Liver (tissue), 9 donors: Measurements from ENCODE around the gene CLPTM1. TPM values are rescaled to one million over a fixed set of nuclear protein-coding genes. Genes with fewer than 3 reads are reported as not detected.

Experiments
- DNase-seq: peaks from one replicate; pipeline ENCODE4 v3.0.0-alpha.2; 2017; ENCODE audit warnings: low spot score
- H3K27ac ChIP-seq, 2 donors: one replicate each; pipeline ENCODE4 v1.7.0; 2013; ENCODE audit warnings: inconsistent platforms in 2 of 2, low read length in 2 of 2, control low read depth in 1 of 2, low read depth in 1 of 2, mild to moderate bottlenecking in 1 of 2
- H3K27me3 ChIP-seq, 4 donors: one replicate each; pipeline versions ENCODE4 v1.6.1 to v1.7.0; 2013; ENCODE audit warnings: low read length in 3 of 4, inconsistent platforms in 1 of 4, mild to moderate bottlenecking in 1 of 4, moderate library complexity in 1 of 4; ENCODE audit not compliant: control insufficient read depth in 4 of 4, insufficient read depth in 4 of 4
- H3K36me3 ChIP-seq, 4 donors: one replicate each; pipeline versions ENCODE4 v1.6.1 to v1.7.0; 2013; ENCODE audit warnings: low read length in 3 of 4, mild to moderate bottlenecking in 3 of 4, low read depth in 1 of 4, moderate library complexity in 1 of 4; ENCODE audit not compliant: control insufficient read depth in 4 of 4, insufficient read depth in 3 of 4
- H3K4me1 ChIP-seq, 4 donors: one replicate each; pipeline versions ENCODE4 v1.6.1 to v1.7.0; 2013; ENCODE audit warnings: low read length in 3 of 4, mild to moderate bottlenecking in 3 of 4, moderate library complexity in 1 of 4; ENCODE audit not compliant: control insufficient read depth in 4 of 4, insufficient read depth in 4 of 4
- H3K4me3 ChIP-seq, 3 donors: one replicate each; pipeline versions ENCODE4 v1.6.1 to v1.7.0; 2013; ENCODE audit warnings: low read length in 3 of 3, control low read depth in 1 of 3, low read depth in 1 of 3, mild to moderate bottlenecking in 1 of 3
- H3K9ac ChIP-seq, 2 donors: one replicate each; pipeline ENCODE4 v1.7.0; 2013; ENCODE audit warnings: low read length in 2 of 2, mild to moderate bottlenecking in 2 of 2, moderate library complexity in 2 of 2, control low read depth in 1 of 2, low read depth in 1 of 2
- H3K9me3 ChIP-seq, 4 donors: one replicate each; pipeline versions ENCODE4 v1.6.1 to v1.7.0; 2013; ENCODE audit warnings: low read length in 3 of 4; ENCODE audit not compliant: control insufficient read depth in 4 of 4
- ATF3 ChIP-seq: IDR thresholded peaks from 2 replicates; pipeline ENCODE4 v1.6.1; 2016; ENCODE audit warnings: antibody characterized with exemption
- CTCF ChIP-seq: fragments of 150-350 bp; IDR thresholded peaks from 2 replicates; pipeline ENCODE4 v1.5.1; 2017; ENCODE audit warnings: improper control_type of control experiment, low read depth, low read length; ENCODE audit not compliant: missing input control
- EGR1 ChIP-seq, 2 donors: IDR thresholded peaks; 2 replicates each; pipeline ENCODE4 v1.6.1; 2016 to 2018; ENCODE audit warnings: antibody characterized with exemption in 2 of 2, low read depth in 2 of 2
- FOXA1 ChIP-seq: IDR thresholded peaks from 2 replicates; pipeline ENCODE4 v1.6.1; 2016; ENCODE audit warnings: antibody characterized with exemption
- FOXA2 ChIP-seq: IDR thresholded peaks from 2 replicates; pipeline ENCODE4 v1.6.1; 2016; ENCODE audit warnings: antibody characterized with exemption
- GABPA ChIP-seq, 2 donors: IDR thresholded peaks in 1 of 2; conservative IDR thresholded peaks in 1 of 2; 2 replicates each; pipeline ENCODE4 v1.6.1; 2016; ENCODE audit warnings: antibody characterized with exemption in 2 of 2, mild to moderate bottlenecking in 1 of 2, moderate library complexity in 1 of 2
- HNF4A ChIP-seq, 2 donors: conservative IDR thresholded peaks; 2 replicates each; pipeline ENCODE4 v1.6.1; 2016; ENCODE audit warnings: antibody characterized with exemption in 2 of 2, mild to moderate bottlenecking in 2 of 2
- HNF4G ChIP-seq: IDR thresholded peaks from 2 replicates; pipeline ENCODE4 v1.6.1; 2016; ENCODE audit warnings: antibody characterized with exemption
- JUND ChIP-seq, 2 donors: IDR thresholded peaks; 2 replicates each; pipeline ENCODE4 v1.6.1; 2016; ENCODE audit warnings: antibody characterized with exemption in 2 of 2
- MAX ChIP-seq: IDR thresholded peaks from 2 replicates; pipeline ENCODE4 v1.6.1; 2016; ENCODE audit warnings: antibody characterized with exemption
- NR2F2 ChIP-seq: IDR thresholded peaks from 2 replicates; pipeline ENCODE4 v1.6.1; 2016; ENCODE audit warnings: antibody characterized with exemption
- RAD21 ChIP-seq, 2 donors: IDR thresholded peaks; 2 replicates each; pipeline ENCODE4 v1.6.1; 2016; ENCODE audit warnings: antibody characterized with exemption in 2 of 2, mild to moderate bottlenecking in 2 of 2
- RXRA ChIP-seq, 2 donors: IDR thresholded peaks; 2 replicates each; pipeline ENCODE4 v1.6.1; 2017 to 2018; ENCODE audit warnings: antibody characterized with exemption in 2 of 2, mild to moderate bottlenecking in 1 of 2
- SP1 ChIP-seq: IDR thresholded peaks from 2 replicates; pipeline ENCODE4 v1.6.1; 2018; ENCODE audit warnings: antibody characterized with exemption, mild to moderate bottlenecking
- TAF1 ChIP-seq: conservative IDR thresholded peaks from 2 replicates; pipeline ENCODE4 v1.6.1; 2016; ENCODE audit warnings: antibody characterized with exemption, mild to moderate bottlenecking
- YY1 ChIP-seq: IDR thresholded peaks from 2 replicates; pipeline ENCODE4 v1.6.1; 2016; ENCODE audit warnings: antibody characterized with exemption, mild to moderate bottlenecking
- ZBTB33 ChIP-seq: IDR thresholded peaks from 2 replicates; pipeline ENCODE4 v1.6.1; 2016; ENCODE audit warnings: antibody characterized with exemption
- WGBS: extraction: QIAGEN DNeasy Blood & Tissue Kit; methylation state at CpG from one replicate; pipeline ENCODE4 v1.1.7; 2013; 5-methylcytosine and 5-hydroxymethylcytosine counted together
- polyA plus RNA-seq, 2 donors: library from polyadenylated mRNA; stranded (reverse) in 1 of 2; unstranded in 1 of 2; fragments of 200-250 nt in 1 of 2; fragments of >200 nt in 1 of 2; fragmentation: Nextera tagmentation in 1 of 2; extraction: Ambion mirVana in 1 of 2; gene quantifications; one replicate each; pipeline versions ENCODE4 v1.2.1 to v1.2.3, GENCODE V29; 2013 to 2015
- total RNA-seq, 2 donors: library from RNA; depleted of rRNA; stranded (reverse); fragments of >200 nt; gene quantifications; one replicate each; pipeline ENCODE4 v1.2.3, GENCODE V29; 2014
- TF ChIP-seq, protein P1 (sequence below): IDR thresholded peaks from 2 replicates; pipeline ENCODE4 v1.6.1; 2016; ENCODE audit warnings: antibody characterized with exemption, mild to moderate bottlenecking
- donor health status: healthy.
- donor health status: healthy.
- donor health status: healthy.
- donor health status: healthy.
- donor health status: healthy.

Gene CLPTM1
- total and polyA plus RNA-seq, 4 donors, result 35.8 to 94.5 (median 51.5) TPM

DNA sequence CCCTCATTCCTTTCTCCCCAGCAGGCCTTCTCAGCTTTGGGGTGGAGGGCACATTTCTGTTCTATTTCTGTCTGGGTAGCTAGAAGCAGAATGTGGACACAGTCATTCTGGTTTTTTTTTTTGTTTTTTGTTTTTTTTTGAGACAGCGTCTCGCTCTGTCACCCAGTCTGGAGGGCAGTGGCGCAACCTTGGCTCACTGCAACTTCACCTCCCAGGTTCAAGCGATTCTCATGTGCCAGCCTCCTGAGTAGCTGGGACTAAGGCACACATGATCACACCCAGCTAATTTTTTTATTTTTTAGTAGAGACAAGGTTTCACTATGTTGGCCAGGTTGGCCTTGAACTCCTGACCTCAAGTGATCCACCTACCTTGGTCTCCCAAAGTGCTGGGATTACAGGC lies 20.3 kb downstream of the CLPTM1 start:
- no peak for DNase-seq
- Histone ChIP-seq H3K27ac (peak overlapping the region in 1 of 2 donors; percentile 23), H3K36me3 (peaks cover 11 to 59% (median 40%) of the 10 kb centered on the region in 4 donors), H3K9me3 (no peaks in the 10 kb centered on the region), H3K4me3 (no peak overlapping the region), H3K27me3 (no peaks in the 10 kb centered on the region), H3K9ac (no peak overlapping the region), H3K4me1 (peaks cover 0 to 5% (median 2%) of the 10 kb centered on the region in 4 donors)
- no peak for TF ChIP-seq SP1
- no peak for TF ChIP-seq FOXA2
- no peak for TF ChIP-seq ZBTB33
- TF ChIP-seq HNF4G, result no peak
- no peak for TF ChIP-seq RXRA (IDR thresholded peaks at IDR 0.05)
- TF ChIP-seq GABPA (IDR thresholded peaks at IDR 0.05 in 1 of 2, conservative IDR thresholded peaks at IDR 0.05 in 1 of 2), result no peak
- TF ChIP-seq MAX, result no peak
- no peak for TF ChIP-seq NR2F2
- no peak for TF ChIP-seq YY1
- TF ChIP-seq FOXA1, result no peak
- TF ChIP-seq EGR1 (IDR thresholded peaks at IDR 0.05; ENCODE audit: low read depth in 2 of 2), result no peak
- TF ChIP-seq JUND (IDR thresholded peaks at IDR 0.05), result no peak
- 83% methylated on average over 4 of the region's 4 CpGs for WGBS

GRCh38 chr19:44984005-44984404 lies 28.8 kb downstream of the CLPTM1 start:
- peaks cover 5 to 69% (median 27%) of the 10 kb centered on the region in 4 donors for H3K36me3 ChIP-seq
- H3K9me3 ChIP-seq, result no peaks in the 10 kb centered on the region
- no peaks in the 10 kb centered on the region for H3K4me1 ChIP-seq
- WGBS, result 91% methylated on average over 9 of the region's 9 CpGs
- no peak overlapping the region for H3K9ac ChIP-seq
- no peak overlapping the region for H3K27ac ChIP-seq
- TF ChIP-seq RXRA (IDR thresholded peaks at IDR 0.05) (no peak), FOXA2 (no peak), YY1 (no peak)
- H3K27me3 ChIP-seq, result no peaks in the 10 kb centered on the region
- DNase-seq, result no peak
- no peak overlapping the region for H3K4me3 ChIP-seq

GRCh38 chr19:44985445-44985844 lies 30.3 kb downstream of the CLPTM1 start:
- Histone ChIP-seq H3K27me3 (no peaks in the 10 kb centered on the region), H3K4me3 (no peak overlapping the region), H3K9ac (no peak overlapping the region), H3K27ac (no peak overlapping the region), H3K36me3 (peaks cover 4 to 67% (median 27%) of the 10 kb centered on the region in 4 donors), H3K9me3 (no peaks in the 10 kb centered on the region), H3K4me1 (no peaks in the 10 kb centered on the region)
- 93% methylated on average over 4 of the region's 4 CpGs for WGBS
- DNase-seq, result no peak
- TF ChIP-seq CTCF, result no peak
- TF ChIP-seq GABPA (IDR thresholded peaks at IDR 0.05 in 1 of 2, conservative IDR thresholded peaks at IDR 0.05 in 1 of 2), result no peak
- no peak for TF ChIP-seq TAF1
- TF ChIP-seq SP1, result no peak
- no peak for TF ChIP-seq EGR1 (IDR thresholded peaks at IDR 0.05; ENCODE audit: low read depth in 2 of 2)
- TF ChIP-seq RXRA (IDR thresholded peaks at IDR 0.05), result no peak
- TF ChIP-seq, protein P1, sequence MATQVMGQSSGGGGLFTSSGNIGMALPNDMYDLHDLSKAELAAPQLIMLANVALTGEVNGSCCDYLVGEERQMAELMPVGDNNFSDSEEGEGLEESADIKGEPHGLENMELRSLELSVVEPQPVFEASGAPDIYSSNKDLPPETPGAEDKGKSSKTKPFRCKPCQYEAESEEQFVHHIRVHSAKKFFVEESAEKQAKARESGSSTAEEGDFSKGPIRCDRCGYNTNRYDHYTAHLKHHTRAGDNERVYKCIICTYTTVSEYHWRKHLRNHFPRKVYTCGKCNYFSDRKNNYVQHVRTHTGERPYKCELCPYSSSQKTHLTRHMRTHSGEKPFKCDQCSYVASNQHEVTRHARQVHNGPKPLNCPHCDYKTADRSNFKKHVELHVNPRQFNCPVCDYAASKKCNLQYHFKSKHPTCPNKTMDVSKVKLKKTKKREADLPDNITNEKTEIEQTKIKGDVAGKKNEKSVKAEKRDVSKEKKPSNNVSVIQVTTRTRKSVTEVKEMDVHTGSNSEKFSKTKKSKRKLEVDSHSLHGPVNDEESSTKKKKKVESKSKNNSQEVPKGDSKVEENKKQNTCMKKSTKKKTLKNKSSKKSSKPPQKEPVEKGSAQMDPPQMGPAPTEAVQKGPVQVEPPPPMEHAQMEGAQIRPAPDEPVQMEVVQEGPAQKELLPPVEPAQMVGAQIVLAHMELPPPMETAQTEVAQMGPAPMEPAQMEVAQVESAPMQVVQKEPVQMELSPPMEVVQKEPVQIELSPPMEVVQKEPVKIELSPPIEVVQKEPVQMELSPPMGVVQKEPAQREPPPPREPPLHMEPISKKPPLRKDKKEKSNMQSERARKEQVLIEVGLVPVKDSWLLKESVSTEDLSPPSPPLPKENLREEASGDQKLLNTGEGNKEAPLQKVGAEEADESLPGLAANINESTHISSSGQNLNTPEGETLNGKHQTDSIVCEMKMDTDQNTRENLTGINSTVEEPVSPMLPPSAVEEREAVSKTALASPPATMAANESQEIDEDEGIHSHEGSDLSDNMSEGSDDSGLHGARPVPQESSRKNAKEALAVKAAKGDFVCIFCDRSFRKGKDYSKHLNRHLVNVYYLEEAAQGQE, result no peak
- no peak for TF ChIP-seq FOXA2
- TF ChIP-seq ATF3, result no peak
- no peak for TF ChIP-seq HNF4A (conservative IDR thresholded peaks at IDR 0.05)
- TF ChIP-seq RAD21 (IDR thresholded peaks at IDR 0.05), result no peak
- TF ChIP-seq FOXA1, result no peak
- no peak for TF ChIP-seq YY1
- no peak for TF ChIP-seq NR2F2
- TF ChIP-seq HNF4G, result no peak
- TF ChIP-seq ZBTB33, result no peak
